ENCODE data around the gene MINAR2. TPM values are rescaled to one million over a fixed set of nuclear protein-coding genes. Genes with fewer than 3 reads are reported as not detected.

MINAR2 gene
- total RNA-seq, 2 donors from 2014 or later = 0.27 TPM; not detected in 1

- no peak overlapping the region for H3K4me3 ChIP-seq
- H3K27ac ChIP-seq = no peak overlapping the region
- ATAC-seq (ENCODE audit: insufficient number of reproducible peaks, low FRiP score, low read depth) (no peak), DNase-seq (ENCODE audit: low spot score) (no peak)
- no peaks in the 10 kb centered on the region for H3K36me3 ChIP-seq
- no peaks in the 10 kb centered on the region for H3K27me3 ChIP-seq (replicated peaks; ENCODE audit: insufficient read depth)
- H3K4me1 ChIP-seq (ENCODE audit: control insufficient read depth in 1 of 2, low read depth in 2 of 2) = no peaks in the 10 kb centered on the region
- no peak for TF ChIP-seq CTCF (IDR thresholded peaks at IDR 0.05)
- H3K9me3 ChIP-seq = no peaks in the 10 kb centered on the region
Measured at GRCh38 chr5:129745997-129746396, 1.9 kb upstream of the MINAR2 start.

- H3K9me3 ChIP-seq = no peaks in the 10 kb centered on the region
- H3K36me3 ChIP-seq = no peaks in the 10 kb centered on the region
- H3K27me3 ChIP-seq (replicated peaks; ENCODE audit: insufficient read depth) = no peaks in the 10 kb centered on the region
- H3K27ac ChIP-seq = no peak overlapping the region
- ATAC-seq (ENCODE audit: insufficient number of reproducible peaks, low FRiP score, low read depth) (no peak), DNase-seq (ENCODE audit: low spot score) (no peak)
- TF ChIP-seq CTCF (IDR thresholded peaks at IDR 0.05) = no peak
- no peaks in the 10 kb centered on the region for H3K4me1 ChIP-seq (ENCODE audit: control insufficient read depth in 1 of 2, low read depth in 2 of 2)
- H3K4me3 ChIP-seq = no peak overlapping the region
Measured at GRCh38 chr5:129746876-129747275, 1.0 kb upstream of the MINAR2 start.

GRCh38 chr5:129748913-129749880 lies 1.3 kb downstream of the MINAR2 start:
- DNase-seq (ENCODE audit: low spot score) (no peak), ATAC-seq (ENCODE audit: insufficient number of reproducible peaks, low FRiP score, low read depth) (no peak)
- no peak overlapping the region for H3K27ac ChIP-seq
- no peaks in the 10 kb centered on the region for H3K9me3 ChIP-seq
- H3K4me3 ChIP-seq = no peak overlapping the region
- H3K4me1 ChIP-seq (ENCODE audit: control insufficient read depth in 1 of 2, low read depth in 2 of 2) = no peaks in the 10 kb centered on the region
- no peak for TF ChIP-seq CTCF (IDR thresholded peaks at IDR 0.05)
- H3K36me3 ChIP-seq = no peaks in the 10 kb centered on the region
- H3K27me3 ChIP-seq (replicated peaks; ENCODE audit: insufficient read depth) = no peaks in the 10 kb centered on the region

- no peak for ATAC-seq (ENCODE audit: insufficient number of reproducible peaks, low FRiP score, low read depth)
- no peaks in the 10 kb centered on the region for H3K36me3 ChIP-seq
- no peaks in the 10 kb centered on the region for H3K9me3 ChIP-seq
- DNase-seq (ENCODE audit: low spot score) = no peak
- no peak overlapping the region for H3K4me3 ChIP-seq
- no peak overlapping the region for H3K27ac ChIP-seq
- no peak for TF ChIP-seq CTCF (IDR thresholded peaks at IDR 0.05)
- H3K4me1 ChIP-seq (ENCODE audit: control insufficient read depth in 1 of 2, low read depth in 2 of 2) = no peaks in the 10 kb centered on the region
- no peaks in the 10 kb centered on the region for H3K27me3 ChIP-seq (replicated peaks; ENCODE audit: insufficient read depth)
Measured at GRCh38 chr5:129760636-129761325, 12.9 kb downstream of the MINAR2 start.

GRCh38 chr5:129763651-129764050 lies 15.8 kb downstream of the MINAR2 start:
- no peak for ATAC-seq (ENCODE audit: insufficient number of reproducible peaks, low FRiP score, low read depth)
- Histone ChIP-seq H3K4me1 (ENCODE audit: control insufficient read depth in 1 of 2, low read depth in 2 of 2) (no peaks in the 10 kb centered on the region), H3K9me3 (no peaks in the 10 kb centered on the region), H3K36me3 (no peaks in the 10 kb centered on the region), H3K27me3 (replicated peaks; ENCODE audit: insufficient read depth) (no peaks in the 10 kb centered on the region), H3K27ac (no peak overlapping the region), H3K4me3 (no peak overlapping the region)
- no peak for TF ChIP-seq CTCF (IDR thresholded peaks at IDR 0.05)
- no peak for DNase-seq (ENCODE audit: low spot score)
